Non-pigmented ciliary epithelial cell (primary cell): ENCODE data around the gene ATF1.

ENCODE experiments used
- DNase-seq: peaks from one replicate; pipeline ENCODE4 v3.0.0-alpha.2; 2010; ENCODE audit warnings: low read depth

The ATF1 gene

GRCh38 chr12:50763639-50764285 is at the start of gene ATF1:
ATF1 (plus strand) TSS chr12:50764101; CDS start chr12:50780146, 16,045 bp downstream.
- DNase-seq: peak; percentile 52

GRCh38 chr12:50715174-50715573 is 48.7 kb upstream of the ATF1 start:
- no peak for DNase-seq

GRCh38 chr12:50718760-50719159 is 45.1 kb upstream of the ATF1 start:
- no peak for DNase-seq

- no peak for DNase-seq
Observed at GRCh38 chr12:50720085-50720484, 43.8 kb upstream of the ATF1 start.

DNA sequence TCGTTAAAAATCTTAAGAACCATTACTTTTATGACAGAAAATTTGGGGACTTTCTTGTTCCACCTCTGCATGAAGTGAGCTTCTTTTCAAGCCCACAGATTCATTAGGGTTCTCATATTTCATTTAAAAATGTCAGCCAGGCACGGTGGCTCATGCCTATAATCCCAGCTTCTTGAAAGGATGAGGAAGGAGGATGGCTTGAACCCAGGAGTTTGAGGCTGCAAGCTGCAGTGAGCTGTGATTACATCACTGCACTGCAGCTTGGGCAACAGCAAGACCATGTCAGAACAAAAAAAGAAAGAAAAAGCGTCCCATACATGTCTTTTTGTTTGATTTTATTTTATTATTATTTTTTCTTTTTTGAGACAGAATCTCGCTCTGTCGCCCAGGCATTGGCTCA is 43.4 kb upstream of the ATF1 start:
- no peak for DNase-seq

- no peak for DNase-seq
Observed at GRCh38 chr12:50723865-50724264, 40.0 kb upstream of the ATF1 start.

GRCh38 chr12:50725011-50725942 is 38.6 kb upstream of the ATF1 start:
- no peak for DNase-seq

DNA sequence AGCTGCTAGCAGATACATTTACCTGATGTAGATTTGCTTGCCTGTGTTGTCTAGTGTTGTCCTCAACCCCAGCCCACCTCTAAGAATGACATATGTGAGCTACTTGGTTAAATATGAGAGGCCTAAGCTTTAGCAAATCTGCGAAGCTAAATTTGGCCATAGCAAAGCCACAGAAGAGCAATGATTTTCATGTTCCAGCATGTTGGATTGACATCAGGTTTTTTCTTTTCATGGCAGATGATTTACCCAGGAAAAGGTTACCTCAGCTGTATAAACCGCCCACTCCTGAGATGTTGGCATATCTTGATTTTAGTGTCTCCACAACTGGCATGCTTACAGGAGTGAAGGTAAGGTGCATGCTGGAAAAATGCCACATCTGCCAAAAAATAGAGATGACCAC is 36.4 kb upstream of the ATF1 start:
- no peak for DNase-seq

GRCh38 chr12:50728417-50728816 is 35.5 kb upstream of the ATF1 start:
- DNase-seq: no peak

GRCh38 chr12:50728841-50729240 is 35.1 kb upstream of the ATF1 start:
- no peak for DNase-seq

DNA sequence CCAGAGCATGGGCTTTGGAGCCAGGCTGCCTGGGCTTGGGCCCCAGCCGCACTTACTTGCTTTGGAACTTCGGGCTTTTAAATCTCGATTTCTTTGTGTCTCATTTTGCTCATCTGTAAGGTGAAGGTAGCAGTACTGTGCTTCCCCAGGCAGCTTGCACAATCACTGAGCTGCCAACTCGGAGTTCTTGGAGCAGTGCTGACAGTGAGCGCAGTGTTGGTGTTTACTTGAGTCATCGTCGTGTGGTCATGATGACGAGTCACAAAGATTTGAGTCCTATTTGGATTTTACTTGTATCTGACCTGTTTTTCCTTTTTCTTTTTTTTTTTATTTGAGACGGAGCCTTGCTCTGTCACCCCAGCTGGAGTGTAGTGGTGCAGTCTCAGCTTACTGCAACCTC is 31.3 kb upstream of the ATF1 start:
- peak; percentile 85 for DNase-seq

- no peak for DNase-seq
Observed at GRCh38 chr12:50733706-50734105, 30.2 kb upstream of the ATF1 start.

DNA sequence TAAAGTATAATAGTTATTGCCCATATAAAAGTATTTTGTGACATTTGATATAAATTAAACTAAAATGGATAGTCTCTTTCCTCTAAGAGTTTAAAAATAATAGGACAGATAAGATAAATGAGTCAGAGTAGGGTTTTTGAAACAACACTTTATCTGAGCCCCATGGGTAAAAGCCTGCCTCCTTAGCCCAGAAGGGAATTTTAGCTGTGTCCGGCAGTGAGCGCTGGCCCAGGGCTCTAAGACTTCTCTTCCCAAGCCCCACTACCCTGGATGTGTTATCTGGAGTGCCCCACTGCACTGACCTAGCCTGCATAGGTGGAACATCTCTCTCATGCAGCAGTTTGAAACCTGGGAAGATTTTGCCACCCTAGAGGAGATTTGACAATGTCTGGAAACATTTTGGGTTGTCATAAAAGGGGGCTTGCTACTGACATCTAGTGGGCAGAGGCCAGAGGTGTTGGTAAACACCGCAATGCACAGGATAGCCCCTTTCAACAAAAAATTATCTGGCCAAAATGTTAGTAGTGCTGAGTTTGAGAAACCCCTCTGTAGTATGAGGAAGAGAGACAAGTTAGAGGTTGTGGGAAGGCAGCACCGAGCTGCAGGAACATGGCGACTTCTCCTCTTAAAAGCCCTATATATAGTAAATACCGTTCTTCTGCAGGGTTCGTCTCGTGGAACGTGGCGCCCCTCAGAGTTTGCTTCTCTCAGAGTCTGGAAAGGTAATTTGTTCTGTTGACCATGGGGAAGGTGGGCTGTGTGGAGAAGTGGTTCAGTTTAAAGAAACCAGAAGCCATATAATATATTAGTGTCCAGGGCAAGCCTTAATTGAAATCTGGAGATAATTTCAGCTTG is 29.3 kb upstream of the ATF1 start:
- no peak for DNase-seq

DNA sequence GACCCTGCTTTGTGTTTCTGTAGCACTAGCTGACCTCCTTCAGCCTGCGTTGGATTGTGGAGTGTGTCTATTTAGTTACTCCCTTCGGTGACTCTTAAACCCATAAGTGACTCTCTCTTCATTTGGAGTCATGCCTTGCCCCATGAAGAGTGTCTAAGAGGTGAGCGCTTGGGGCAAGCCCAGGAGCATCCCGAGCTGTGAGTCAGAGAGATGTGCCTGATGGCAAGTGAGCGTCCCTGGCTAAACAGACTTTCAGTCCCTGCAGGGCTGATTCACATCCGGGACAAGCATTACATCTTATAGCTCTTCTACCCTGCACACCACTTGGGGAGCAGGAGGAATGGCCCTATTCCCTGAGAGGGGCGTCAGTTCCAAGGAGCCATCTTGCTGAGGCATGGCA is 24.3 kb upstream of the ATF1 start:
- no peak for DNase-seq

GRCh38 chr12:50740307-50740706 is 23.6 kb upstream of the ATF1 start:
- DNase-seq: no peak

DNA sequence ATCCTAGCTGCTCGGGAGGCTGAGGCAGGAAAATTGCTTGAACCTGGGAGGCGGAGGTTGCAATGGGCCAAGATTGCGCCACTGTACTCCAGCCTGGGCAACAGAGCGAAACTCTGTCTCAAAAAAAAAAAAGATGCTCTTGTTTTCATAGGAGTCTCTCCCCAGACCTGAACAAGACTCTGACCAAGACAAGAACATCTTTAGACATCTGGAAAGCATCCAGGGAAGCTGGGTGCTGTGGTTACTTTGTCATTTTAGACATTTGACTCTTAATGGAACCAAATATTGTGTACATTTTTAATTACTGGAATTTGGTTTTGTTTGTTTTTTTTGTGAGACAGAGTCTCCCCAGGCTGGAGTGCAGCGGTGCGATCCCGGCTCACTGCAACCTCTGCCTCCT is 21.1 kb upstream of the ATF1 start:
- DNase-seq: no peak

- DNase-seq: no peak
Observed at GRCh38 chr12:50745861-50746260, 18.0 kb upstream of the ATF1 start.

DNA sequence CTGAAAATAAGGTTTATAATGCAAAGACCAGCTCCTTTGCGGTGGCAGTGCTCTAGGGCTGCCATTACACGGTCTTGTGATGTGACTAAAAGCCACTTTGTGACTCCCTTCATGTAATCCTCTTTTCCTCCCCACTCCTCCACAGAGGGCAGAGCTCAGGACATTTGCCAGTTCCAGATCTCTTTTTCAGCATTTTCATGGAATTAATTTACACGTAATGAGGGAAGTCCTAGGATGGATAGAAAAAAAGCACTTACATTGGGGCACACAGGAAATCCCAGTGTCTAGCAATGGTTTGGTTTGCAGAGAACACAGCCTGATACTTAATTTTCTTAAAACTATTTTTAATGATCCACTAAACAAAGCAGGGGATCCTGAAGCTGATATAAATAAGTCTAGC is 17.5 kb upstream of the ATF1 start:
- no peak for DNase-seq

- no peak for DNase-seq
Observed at GRCh38 chr12:50747817-50748216, 16.1 kb upstream of the ATF1 start.

- DNase-seq: no peak
Observed at GRCh38 chr12:50749459-50749882, 14.4 kb upstream of the ATF1 start.

DNA sequence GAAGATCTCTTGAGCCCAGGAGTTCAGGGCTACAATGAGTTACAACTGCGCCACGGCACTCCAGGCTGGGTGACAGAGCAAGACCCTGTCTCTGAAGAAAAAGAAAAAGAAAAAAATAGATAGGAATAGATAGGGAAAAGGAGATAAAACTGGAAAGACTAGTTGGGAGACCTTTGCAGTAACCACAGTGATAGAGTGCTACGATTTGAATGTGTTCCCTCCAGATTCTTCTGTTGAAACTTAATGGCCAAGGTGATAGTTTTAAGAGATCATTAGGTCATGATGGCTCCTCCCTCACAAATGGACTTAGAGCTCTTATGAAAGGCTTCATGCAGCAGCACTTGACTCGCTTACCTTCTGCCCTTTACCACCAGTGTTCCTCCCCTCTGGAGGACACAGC is 13.5 kb upstream of the ATF1 start:
- no peak for DNase-seq

- DNase-seq: no peak
Observed at GRCh38 chr12:50751948-50752721, 11.8 kb upstream of the ATF1 start.
